Endothelial cell of umbilical vein (primary cell): ENCODE results near the gene ZFYVE9. TPM values are rescaled to one million over a fixed set of nuclear protein-coding genes. Genes with fewer than 3 reads are reported as not detected.

Experiments used
- BruUV-seq: library from RNA; stranded (reverse); fragments of 400-500 nt; replicated peaks from 2 replicates; lab custom pipeline; 2021; lab: Mats Ljungman, UMichigan
- CTCF ChIA-PET: fragments of 300-600, 350-600 bp; sonication (Branson Sonifier 250); formaldehyde crosslinking; loops from one replicate; lab custom pipeline; 2021; ENCODE audit warnings: antibody characterized with exemption, inconsistent platforms; lab: Charles Lee
- POLR2A ChIA-PET: fragments of 300-600, 350-600 bp; sonication (Branson Sonifier 250); formaldehyde crosslinking; loops from one replicate; lab custom pipeline; 2021; ENCODE audit warnings: antibody characterized with exemption, inconsistent platforms; lab: Charles Lee
- DNase-seq: peaks from one replicate; pipeline ENCODE4 v3.0.0-alpha.2; 2011; ENCODE audit warnings: low read depth, low spot score
- FAIRE-seq: peaks from 2 replicates; lab custom pipeline; 2011; peaks lifted over from hg19 to GRCh38; lab: Jason Lieb, UNC
- H2AFZ ChIP-seq: 2 replicates; pipeline ENCODE4 v1.6.0; 2012; ENCODE audit warnings: low read depth, low read length, control low read depth, inconsistent platforms
- H3K27ac ChIP-seq: 2 replicates; pipeline ENCODE4 v1.5.1; 2011; ENCODE audit warnings: low read depth, mild to moderate bottlenecking, control low read depth, low read length, moderate library complexity; ENCODE audit not compliant: insufficient read depth
- H3K27me3 ChIP-seq, 2 experiments: 2 replicates each; pipeline versions ENCODE4 v1.6.0 to v1.6.1; 2011; ENCODE audit warnings: low read length in 2 of 2, mixed read lengths in 1 of 2; ENCODE audit not compliant: control insufficient read depth in 2 of 2, insufficient read depth in 2 of 2
- H3K36me3 ChIP-seq, 2 experiments: 2 replicates in 1 of 2; 3 replicates in 1 of 2; pipeline ENCODE4 v1.5.1; 2011; ENCODE audit warnings: low read length in 2 of 2, mild to moderate bottlenecking in 1 of 2, moderate library complexity in 1 of 2; ENCODE audit not compliant: control insufficient read depth in 2 of 2, insufficient read depth in 2 of 2; ENCODE audit errors: extremely low read depth in 1 of 2
- H3K4me1 ChIP-seq: 3 replicates; pipeline ENCODE4 v1.5.1; 2011; ENCODE audit warnings: mild to moderate bottlenecking, low read length; ENCODE audit not compliant: control insufficient read depth, insufficient read depth; ENCODE audit errors: extremely low read depth
- H3K4me2 ChIP-seq: 2 replicates; pipeline ENCODE4 v1.6.1; 2011; ENCODE audit warnings: low read length, control low read depth, mixed read lengths; ENCODE audit not compliant: insufficient read depth
- H3K4me3 ChIP-seq, 3 experiments: fragments of 200-600 bp in 1 of 3; sonication (generic), shearing (Covaris generic) in 1 of 3; replicated peaks in 1 of 3; 2 replicates each; pipeline ENCODE4 v1.5.1; 2011 to 2016; ENCODE audit warnings: control low read depth in 3 of 3, low read length in 3 of 3, mild to moderate bottlenecking in 2 of 3, inconsistent platforms in 1 of 3, low read depth in 1 of 3, moderate library complexity in 1 of 3; ENCODE audit not compliant: insufficient read depth in 1 of 3
- H3K79me2 ChIP-seq: 2 replicates; pipeline ENCODE4 v1.6.0; 2012; ENCODE audit warnings: low read length, inconsistent platforms; ENCODE audit not compliant: control insufficient read depth, insufficient read depth
- H3K9ac ChIP-seq: replicated peaks from 2 replicates; pipeline ENCODE3; 2011; ENCODE audit warnings: low read length, control low read depth; ENCODE audit not compliant: insufficient read depth; ENCODE audit errors: extremely low read depth
- H3K9me1 ChIP-seq: replicated peaks from 3 replicates; pipeline ENCODE4 v1.6.0; 2011; ENCODE audit warnings: mild to moderate bottlenecking, low read length; ENCODE audit not compliant: control insufficient read depth, insufficient read depth; ENCODE audit errors: extremely low read depth
- H3K9me3 ChIP-seq: replicated peaks from 2 replicates; pipeline ENCODE4 v1.5.1; 2012; ENCODE audit warnings: low read length, inconsistent platforms; ENCODE audit not compliant: control insufficient read depth, insufficient read depth
- H4K20me1 ChIP-seq: replicated peaks from 2 replicates; pipeline ENCODE3; 2011; ENCODE audit warnings: mild to moderate bottlenecking, low read length; ENCODE audit not compliant: control insufficient read depth, insufficient read depth; ENCODE audit errors: extremely low read depth
- CTCF ChIP-seq, 2 donors: IDR thresholded peaks; 1 replicate in 1 of 2; 2 replicates in 1 of 2; pipeline ENCODE4 v1.5.1; 2011; ENCODE audit warnings: low read length in 2 of 2, mild to moderate bottlenecking in 2 of 2, moderate library complexity in 2 of 2, control low read depth in 1 of 2, inconsistent platforms in 1 of 2, low read depth in 1 of 2; ENCODE audit not compliant: insufficient read depth in 1 of 2; ENCODE audit errors: extremely low read depth in 1 of 2
- EZH2 ChIP-seq: IDR thresholded peaks from 2 replicates; pipeline ENCODE4 v1.6.1; 2012; ENCODE audit warnings: borderline replicate concordance, low read depth, mild to moderate bottlenecking, moderate library complexity, low read length, inconsistent platforms; ENCODE audit not compliant: severe bottlenecking
- FOS ChIP-seq: IDR thresholded peaks from 2 replicates; pipeline ENCODE4 v1.6.1; 2011; ENCODE audit warnings: mild to moderate bottlenecking, low read length, moderate library complexity, borderline replicate concordance; ENCODE audit not compliant: insufficient read depth
- GATA2 ChIP-seq: IDR thresholded peaks from 2 replicates; pipeline ENCODE4 v1.7.0; 2011; ENCODE audit warnings: low read depth, mild to moderate bottlenecking, moderate library complexity, mixed read lengths, low read length; ENCODE audit not compliant: insufficient read length, insufficient read depth
- JUN ChIP-seq: IDR thresholded peaks from 2 replicates; pipeline ENCODE4 v1.6.1; 2011; ENCODE audit warnings: borderline replicate concordance, low read depth; ENCODE audit not compliant: insufficient read length, insufficient read depth
- MAX ChIP-seq: IDR thresholded peaks from 2 replicates; pipeline ENCODE4 v1.6.1; 2011; ENCODE audit not compliant: insufficient read depth, insufficient read length
- MYC ChIP-seq: IDR thresholded peaks from one replicate; pipeline ENCODE4 v1.6.1; 2011; ENCODE audit warnings: mild to moderate bottlenecking, low read depth, low read length
- POLR2A ChIP-seq: IDR thresholded peaks from 2 replicates; pipeline ENCODE4 v1.6.1; 2012; ENCODE audit warnings: low read depth, mild to moderate bottlenecking, control low read depth, low read length
- POLR2AphosphoS5 ChIP-seq: IDR thresholded peaks from 2 replicates; pipeline ENCODE4 v1.6.1; 2012; ENCODE audit warnings: low read depth, mild to moderate bottlenecking, control low read depth, low read length, moderate library complexity; ENCODE audit not compliant: insufficient read depth
- dilution Hi-C: fragments of 300-500 bp; cut with MboI; formaldehyde crosslinking; loops from one replicate; pipeline ENCODE4 v1.15.0; 2019; ENCODE audit warnings: low sequenced_read_pairs; ENCODE audit not compliant: extremely low pct_ligation_motif_present
- intact Hi-C: fragments of 100-400 bp; cut with micrococcal nuclease; formaldehyde crosslinking; loops from one replicate; pipeline ENCODE4 v1.10.0; 2022
- polyA plus RNA-seq, 4 experiments: library from polyadenylated mRNA; depleted of rRNA in 3 of 4; stranded (reverse) in 3 of 4; unstranded in 1 of 4; fragments of >200 nt; gene quantifications; 2 replicates each; pipeline versions ENCODE4 v1.2.1 to v1.2.3, GENCODE V29; 2011 to 2012; ENCODE audit warnings: missing spikeins in 1 of 4
- total RNA-seq: library from RNA; stranded (reverse); gene quantifications from 2 replicates; pipeline ENCODE4 v1.2.3, GENCODE V29; 2021

Gene ZFYVE9
- total and polyA plus RNA-seq, 2 donors (not counting 3 experiments of a cell fraction or from before 2014, with no cell fraction given), result 4.1 to 16.8 TPM

GRCh38 chr1:52337439-52337838, 195.6 kb downstream of the ZFYVE9 start:
- no peak for TF ChIP-seq EZH2
- no peak for TF ChIP-seq JUN
- no peak for TF ChIP-seq GATA2
- no peak for TF ChIP-seq POLR2A
- TF ChIP-seq FOS, result no peak
- TF ChIP-seq POLR2AphosphoS5, result no peak
- no peak for TF ChIP-seq MAX
- TF ChIP-seq MYC, result no peak
- TF ChIP-seq CTCF (IDR thresholded peaks at IDR 0.05; ENCODE audit: extremely low read depth in 1 of 2, insufficient read depth in 1 of 2, low read depth in 1 of 2, low read length in 2 of 2), result no peak
- dilution Hi-C loops, result no loop called here
- Histone ChIP-seq H3K9me3 (no peaks in the 10 kb centered on the region), H3K9ac (no peak overlapping the region), H4K20me1 (no peaks in the 10 kb centered on the region), H3K4me1 (no peaks in the 10 kb centered on the region), H3K36me3 (no peaks in the 10 kb centered on the region), H3K4me3 (no peak overlapping the region), H2AFZ (no peak overlapping the region), H3K27ac (no peak overlapping the region), H3K4me2 (no peak overlapping the region), H3K79me2 (no peaks in the 10 kb centered on the region), H3K9me1 (no peaks in the 10 kb centered on the region), H3K27me3 (no peaks in the 10 kb centered on the region)
- no peak for FAIRE-seq
- BruUV-seq, result no TSS peak
- no peak for DNase-seq
- ChIA-PET CTCF (no interaction called here), POLR2A (no interaction called here)
- intact Hi-C loops, result no loop called here
